Duodenal mucosa (tissue), 2 donors: Measurements from ENCODE around the gene TSC22D1.

Experiments
- H3K27ac ChIP-seq: one replicate; pipeline ENCODE4 v1.7.0; 2013; ENCODE audit warnings: low read depth, low read length
- H3K27me3 ChIP-seq, 2 donors: one replicate each; pipeline ENCODE4 v1.7.0; 2013; ENCODE audit warnings: low read length in 2 of 2, control low read depth in 1 of 2; ENCODE audit not compliant: insufficient read depth in 2 of 2, control insufficient read depth in 1 of 2
- H3K36me3 ChIP-seq, 2 donors: one replicate each; pipeline ENCODE4 v1.7.0; 2013; ENCODE audit warnings: low read length in 2 of 2, control low read depth in 1 of 2; ENCODE audit not compliant: insufficient read depth in 2 of 2, control insufficient read depth in 1 of 2
- H3K4me1 ChIP-seq, 2 donors: one replicate each; pipeline ENCODE4 v1.7.0; 2013; ENCODE audit warnings: low read length in 2 of 2, control low read depth in 1 of 2; ENCODE audit not compliant: insufficient read depth in 2 of 2, control insufficient read depth in 1 of 2
- H3K4me3 ChIP-seq, 2 donors: one replicate each; pipeline ENCODE4 v1.7.0; 2013; ENCODE audit warnings: low read length in 2 of 2, low read depth in 1 of 2
- H3K9ac ChIP-seq, 2 donors: one replicate each; pipeline ENCODE4 v1.7.0; 2013; ENCODE audit warnings: low read length in 2 of 2, low read depth in 1 of 2
- H3K9me3 ChIP-seq, 2 donors: one replicate each; pipeline ENCODE4 v1.7.0; 2013; ENCODE audit warnings: low read length in 2 of 2, control low read depth in 1 of 2; ENCODE audit not compliant: control insufficient read depth in 1 of 2

TSC22D1 gene

GRCh38 chr13:44389876-44390275 lies 186.3 kb downstream of the TSC22D1 start:
- Histone ChIP-seq H3K9me3 (no peaks in the 10 kb centered on the region), H3K36me3 (no peaks in the 10 kb centered on the region), H3K9ac (no peak overlapping the region), H3K27me3 (no peaks in the 10 kb centered on the region), H3K27ac (no peak overlapping the region), H3K4me3 (no peak overlapping the region), H3K4me1 (peaks cover 6 to 7% of the 10 kb centered on the region in 2 donors)

- Histone ChIP-seq H3K27ac (no peak overlapping the region), H3K9me3 (no peaks in the 10 kb centered on the region), H3K27me3 (no peaks in the 10 kb centered on the region), H3K36me3 (no peaks in the 10 kb centered on the region), H3K4me1 (peaks cover 6 to 7% of the 10 kb centered on the region in 2 donors), H3K9ac (no peak overlapping the region), H3K4me3 (no peak overlapping the region)
Observed at GRCh38 chr13:44389060-44389666, 187.0 kb downstream of the TSC22D1 start.

- H3K4me3 ChIP-seq, result no peak overlapping the region
- peaks cover 6% of the 10 kb centered on the region in 2 donors for H3K4me1 ChIP-seq
- H3K27ac ChIP-seq, result no peak overlapping the region
- no peaks in the 10 kb centered on the region for H3K36me3 ChIP-seq
- no peaks in the 10 kb centered on the region for H3K27me3 ChIP-seq
- H3K9me3 ChIP-seq, result no peaks in the 10 kb centered on the region
- no peak overlapping the region for H3K9ac ChIP-seq
Observed at GRCh38 chr13:44388427-44389059, 187.6 kb downstream of the TSC22D1 start.

GRCh38 chr13:44386913-44387556 lies 189.1 kb downstream of the TSC22D1 start:
- H3K27ac ChIP-seq, result no peak overlapping the region
- H3K9ac ChIP-seq, result no peak overlapping the region
- no peak overlapping the region for H3K4me3 ChIP-seq
- H3K9me3 ChIP-seq, result no peaks in the 10 kb centered on the region
- no peaks in the 10 kb centered on the region for H3K36me3 ChIP-seq
- H3K4me1 ChIP-seq, result peaks cover 7 to 14% of the 10 kb centered on the region in 2 donors
- no peaks in the 10 kb centered on the region for H3K27me3 ChIP-seq

DNA sequence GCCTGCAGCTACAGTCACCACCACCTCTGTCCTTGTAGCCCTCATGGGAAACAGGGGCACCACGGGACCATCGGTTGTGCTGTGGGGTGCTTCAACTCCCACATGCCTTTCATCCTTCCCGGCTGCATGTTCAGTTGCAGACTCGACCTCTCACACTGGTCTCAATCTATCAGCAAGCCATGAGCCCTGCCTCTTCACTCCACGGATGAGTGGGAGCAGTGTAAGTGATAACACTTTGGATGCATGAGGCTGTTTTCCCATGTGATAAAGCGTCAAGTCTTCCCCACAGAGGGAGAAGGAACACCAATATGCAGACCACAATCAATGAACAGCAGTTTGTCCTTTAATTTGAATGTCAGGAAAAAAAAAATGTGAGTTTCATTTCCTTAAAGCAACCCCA lies 190.3 kb downstream of the TSC22D1 start:
- H3K9me3 ChIP-seq, result no peaks in the 10 kb centered on the region
- no peak overlapping the region for H3K9ac ChIP-seq
- no peak overlapping the region for H3K27ac ChIP-seq
- peaks cover 7 to 14% of the 10 kb centered on the region in 2 donors for H3K4me1 ChIP-seq
- H3K36me3 ChIP-seq, result no peaks in the 10 kb centered on the region
- H3K27me3 ChIP-seq, result no peaks in the 10 kb centered on the region
- no peak overlapping the region for H3K4me3 ChIP-seq

DNA sequence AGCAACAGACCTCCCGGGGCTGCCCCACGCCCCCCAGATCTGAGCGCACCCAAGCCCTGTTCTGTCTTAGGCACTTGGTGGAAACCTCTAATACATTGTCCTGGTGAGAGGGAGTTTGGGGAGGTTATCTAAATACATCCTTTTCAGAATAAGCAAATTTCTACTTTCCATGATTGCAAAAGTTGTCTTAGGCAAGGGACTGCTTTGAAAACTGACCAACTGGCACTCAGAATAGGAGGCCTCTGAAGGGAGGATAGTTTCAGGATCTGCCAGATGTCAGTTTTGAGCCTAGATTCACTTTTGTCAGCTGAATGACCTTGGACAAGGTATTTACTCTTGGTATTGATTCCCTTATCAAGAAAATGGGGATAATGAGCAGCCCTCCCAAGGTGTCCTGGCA lies 190.7 kb downstream of the TSC22D1 start:
- Histone ChIP-seq H3K27ac (no peak overlapping the region), H3K4me1 (peaks cover 7 to 14% of the 10 kb centered on the region in 2 donors), H3K36me3 (no peaks in the 10 kb centered on the region), H3K27me3 (no peaks in the 10 kb centered on the region), H3K9ac (no peak overlapping the region), H3K4me3 (no peak overlapping the region), H3K9me3 (no peaks in the 10 kb centered on the region)

- Histone ChIP-seq H3K36me3 (no peaks in the 10 kb centered on the region), H3K9ac (no peak overlapping the region), H3K27me3 (no peaks in the 10 kb centered on the region), H3K4me1 (peaks cover 12 to 18% of the 10 kb centered on the region in 2 donors), H3K9me3 (no peaks in the 10 kb centered on the region), H3K4me3 (no peak overlapping the region), H3K27ac (no peak overlapping the region)
Observed at GRCh38 chr13:44384778-44385177, 191.4 kb downstream of the TSC22D1 start.

- H3K27me3 ChIP-seq, result no peaks in the 10 kb centered on the region
- peaks cover 17 to 26% of the 10 kb centered on the region in 2 donors for H3K4me1 ChIP-seq
- no peaks in the 10 kb centered on the region for H3K36me3 ChIP-seq
- no peak overlapping the region for H3K9ac ChIP-seq
- H3K9me3 ChIP-seq, result no peaks in the 10 kb centered on the region
- no peak overlapping the region for H3K27ac ChIP-seq
- no peak overlapping the region for H3K4me3 ChIP-seq
Observed at GRCh38 chr13:44383945-44384344, 192.2 kb downstream of the TSC22D1 start.

DNA sequence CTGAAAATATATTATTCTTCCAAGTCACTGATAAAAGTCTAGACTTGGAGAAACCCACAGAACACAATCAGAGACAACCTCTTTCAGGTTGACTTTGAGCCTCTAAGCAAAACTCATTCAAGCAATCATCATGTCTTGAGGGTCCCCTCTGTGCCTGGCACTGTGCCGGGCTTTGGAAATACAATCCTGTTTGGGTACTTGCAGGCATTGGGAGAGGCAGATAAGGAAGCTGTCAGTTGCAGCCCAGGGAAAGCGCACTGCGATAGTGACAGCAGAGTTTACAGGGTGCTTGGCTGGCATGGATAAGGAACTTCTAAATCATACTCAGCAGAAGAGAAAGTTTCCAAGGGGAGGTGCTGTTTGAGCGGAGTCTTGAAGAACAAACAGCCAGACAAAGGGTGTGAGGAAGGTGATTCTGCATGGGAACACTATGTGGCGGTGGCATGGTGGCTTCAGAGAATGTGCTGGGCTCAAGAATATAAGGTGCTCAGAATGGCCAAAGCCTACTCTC lies 193.4 kb downstream of the TSC22D1 start:
- Histone ChIP-seq H3K9ac (peak overlapping the region; percentile 14 to 32), H3K36me3 (no peaks in the 10 kb centered on the region), H3K27ac (no peak overlapping the region), H3K4me3 (no peak overlapping the region), H3K9me3 (no peaks in the 10 kb centered on the region), H3K27me3 (no peaks in the 10 kb centered on the region), H3K4me1 (peaks cover 17 to 35% of the 10 kb centered on the region in 2 donors)
